Measurements from ENCODE around the gene PAFAH1B1.

DNA sequence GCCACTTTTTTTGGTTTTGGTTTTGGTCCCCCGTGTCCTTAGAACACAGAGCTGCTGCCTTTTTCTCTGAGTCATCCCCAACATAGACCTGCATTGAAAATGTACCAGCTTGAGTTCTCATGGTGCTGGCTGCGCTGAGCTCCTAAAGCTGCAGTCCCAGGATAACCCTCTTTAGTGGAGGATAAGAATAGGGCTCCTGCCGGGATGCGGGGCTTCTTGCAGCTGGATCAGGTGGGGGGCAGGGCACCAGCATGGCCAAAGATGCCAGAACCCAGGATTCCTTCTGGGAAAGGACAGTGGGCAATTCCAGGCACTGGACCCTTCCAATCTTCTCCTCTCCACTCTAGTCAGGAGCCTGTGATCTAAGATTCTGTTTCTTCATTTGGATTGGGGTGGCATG, 126.4 kb downstream of the PAFAH1B1 start:
- TF ChIP-seq, protein P1, sequence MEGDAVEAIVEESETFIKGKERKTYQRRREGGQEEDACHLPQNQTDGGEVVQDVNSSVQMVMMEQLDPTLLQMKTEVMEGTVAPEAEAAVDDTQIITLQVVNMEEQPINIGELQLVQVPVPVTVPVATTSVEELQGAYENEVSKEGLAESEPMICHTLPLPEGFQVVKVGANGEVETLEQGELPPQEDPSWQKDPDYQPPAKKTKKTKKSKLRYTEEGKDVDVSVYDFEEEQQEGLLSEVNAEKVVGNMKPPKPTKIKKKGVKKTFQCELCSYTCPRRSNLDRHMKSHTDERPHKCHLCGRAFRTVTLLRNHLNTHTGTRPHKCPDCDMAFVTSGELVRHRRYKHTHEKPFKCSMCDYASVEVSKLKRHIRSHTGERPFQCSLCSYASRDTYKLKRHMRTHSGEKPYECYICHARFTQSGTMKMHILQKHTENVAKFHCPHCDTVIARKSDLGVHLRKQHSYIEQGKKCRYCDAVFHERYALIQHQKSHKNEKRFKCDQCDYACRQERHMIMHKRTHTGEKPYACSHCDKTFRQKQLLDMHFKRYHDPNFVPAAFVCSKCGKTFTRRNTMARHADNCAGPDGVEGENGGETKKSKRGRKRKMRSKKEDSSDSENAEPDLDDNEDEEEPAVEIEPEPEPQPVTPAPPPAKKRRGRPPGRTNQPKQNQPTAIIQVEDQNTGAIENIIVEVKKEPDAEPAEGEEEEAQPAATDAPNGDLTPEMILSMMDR (IDR thresholded peaks at IDR 0.05) = no peak
- no peak for TF ChIP-seq POLR2A (IDR thresholded peaks at IDR 0.05)

Measured in heart left ventricle (tissue), 13 donors.